ENCODE measurements around the gene KAT2B.

KAT2B gene

DNA sequence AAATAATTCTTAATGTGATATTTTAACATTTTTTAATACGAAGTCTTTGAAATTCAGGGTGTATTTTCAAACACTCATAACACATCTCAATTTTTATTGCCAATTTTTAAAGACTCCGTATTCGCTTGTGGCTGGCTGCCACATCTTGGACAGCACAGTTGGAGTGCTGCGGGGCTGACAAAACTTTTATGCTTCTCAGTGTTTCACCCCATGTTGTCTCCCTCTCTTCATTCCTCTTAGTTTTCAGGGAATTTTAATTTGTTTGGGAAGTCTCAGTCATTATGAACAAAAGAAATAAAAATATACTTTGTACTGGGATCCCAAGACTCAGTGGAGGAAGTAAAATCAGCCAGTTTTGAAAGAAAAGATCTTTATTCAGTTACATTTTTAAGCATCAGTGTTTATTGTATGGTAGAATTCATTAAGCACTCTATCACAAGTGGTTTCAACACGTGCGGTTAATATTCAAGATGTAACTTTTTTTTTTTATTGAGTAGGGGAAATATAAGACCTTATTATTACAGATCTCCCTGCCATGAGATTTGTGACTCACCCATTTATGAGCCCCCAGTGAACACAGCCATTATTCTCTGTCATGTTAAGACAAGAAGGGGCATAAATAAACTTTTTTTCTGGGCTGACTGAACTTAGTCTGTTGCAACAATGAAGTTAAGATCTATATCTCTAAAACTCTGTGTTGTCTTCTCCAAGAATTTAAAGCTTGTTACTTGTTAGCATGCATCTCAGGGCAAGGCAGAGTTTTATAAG lies 26.8 kb downstream of the KAT2B start:
- DNase-seq, result no peak

DNA sequence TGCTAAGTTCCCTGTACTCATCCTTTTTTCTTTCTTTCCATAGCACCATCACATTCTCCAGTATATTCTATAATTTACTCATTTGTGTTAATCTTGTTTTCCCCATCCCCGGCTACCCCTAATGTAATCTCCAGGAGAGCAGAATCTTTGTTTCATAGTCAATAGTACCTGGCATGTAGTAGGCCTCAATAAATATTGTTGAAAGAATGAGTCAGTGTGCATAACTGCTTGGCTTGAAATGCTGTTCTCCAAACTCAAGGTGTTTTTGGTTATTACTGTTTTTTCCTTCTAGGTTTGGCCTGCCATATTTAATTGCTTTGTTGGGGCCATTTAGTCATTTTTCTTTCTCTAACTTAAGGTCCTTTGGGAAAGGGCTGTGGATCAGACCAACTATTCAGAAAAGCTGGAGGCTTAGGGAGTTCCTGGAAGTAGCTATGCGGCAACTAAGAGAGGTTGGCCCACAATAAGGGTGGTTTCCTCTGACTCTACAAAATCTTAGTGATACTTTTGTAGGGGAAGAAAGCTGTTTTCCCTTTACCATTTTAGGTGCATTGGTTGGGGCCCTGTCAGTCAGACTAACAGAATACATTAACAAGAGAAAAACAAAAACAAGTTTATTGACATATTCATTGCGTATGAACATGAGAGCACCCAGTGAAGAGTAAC lies 28.4 kb downstream of the KAT2B start:
- DNase-seq, result no peak

GRCh38 chr3:20069178-20069532 lies 28.9 kb downstream of the KAT2B start:
- DNase-seq, result no peak

DNA sequence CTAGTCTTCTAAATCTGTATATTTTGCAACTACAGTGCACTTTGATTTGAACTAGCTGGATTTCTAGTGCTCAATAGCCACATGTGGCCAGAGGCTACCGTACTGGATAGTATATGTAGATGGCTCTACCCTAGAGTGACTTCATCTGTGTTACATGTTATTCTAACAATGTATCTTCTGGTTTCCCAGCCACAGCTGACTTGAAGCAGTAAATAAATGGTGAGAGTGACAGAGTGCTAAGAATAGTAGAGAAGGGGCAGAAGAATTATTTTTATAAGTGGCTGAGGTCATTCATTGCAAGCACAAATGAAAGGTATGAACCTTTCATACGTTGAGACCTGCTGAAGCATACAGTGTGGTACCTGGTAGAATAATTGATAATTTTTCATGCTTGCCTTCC lies 30.9 kb downstream of the KAT2B start:
- no peak for DNase-seq

DNA sequence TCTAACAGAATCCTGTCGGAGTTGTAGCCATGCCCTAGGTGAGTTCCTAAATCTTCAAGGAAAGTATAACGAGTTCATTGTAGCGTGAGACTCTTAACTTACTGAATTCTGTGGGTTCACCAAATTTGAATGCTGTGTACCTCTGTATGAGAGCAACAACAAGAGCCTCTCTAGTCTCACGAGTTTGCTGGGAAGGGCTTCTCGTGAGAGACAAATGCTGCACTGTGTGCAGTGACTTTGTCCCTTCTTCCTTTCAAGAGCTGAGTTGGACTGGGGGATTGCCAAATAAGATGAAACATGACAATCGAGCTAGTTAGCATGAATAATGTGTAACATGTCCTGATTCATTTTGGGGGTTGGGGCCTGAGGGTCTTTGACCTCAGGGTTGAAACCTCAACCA lies 32.2 kb downstream of the KAT2B start:
- no peak for DNase-seq

DNA sequence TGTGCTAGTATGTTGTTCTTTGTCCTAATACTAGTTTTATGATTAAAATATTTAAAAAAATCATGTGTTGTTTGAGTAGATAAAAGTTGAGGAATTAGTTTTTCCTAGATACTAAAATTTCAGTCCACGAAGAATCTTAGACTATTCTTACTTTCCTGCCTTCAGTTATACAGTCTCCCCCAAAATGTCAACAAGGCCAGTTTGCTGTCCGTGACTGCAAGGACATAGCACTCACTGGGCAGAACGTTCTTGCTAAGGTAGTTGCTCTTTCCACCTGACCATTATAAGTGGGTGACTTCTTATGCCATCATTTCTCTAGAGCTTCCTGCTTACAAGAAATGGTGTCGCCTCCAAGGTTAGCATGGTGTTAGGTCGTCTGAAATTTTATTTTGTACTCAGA lies 32.8 kb downstream of the KAT2B start:
- no peak for DNase-seq

GRCh38 chr3:20073683-20074082 lies 33.4 kb downstream of the KAT2B start:
- DNase-seq, result no peak

DNA sequence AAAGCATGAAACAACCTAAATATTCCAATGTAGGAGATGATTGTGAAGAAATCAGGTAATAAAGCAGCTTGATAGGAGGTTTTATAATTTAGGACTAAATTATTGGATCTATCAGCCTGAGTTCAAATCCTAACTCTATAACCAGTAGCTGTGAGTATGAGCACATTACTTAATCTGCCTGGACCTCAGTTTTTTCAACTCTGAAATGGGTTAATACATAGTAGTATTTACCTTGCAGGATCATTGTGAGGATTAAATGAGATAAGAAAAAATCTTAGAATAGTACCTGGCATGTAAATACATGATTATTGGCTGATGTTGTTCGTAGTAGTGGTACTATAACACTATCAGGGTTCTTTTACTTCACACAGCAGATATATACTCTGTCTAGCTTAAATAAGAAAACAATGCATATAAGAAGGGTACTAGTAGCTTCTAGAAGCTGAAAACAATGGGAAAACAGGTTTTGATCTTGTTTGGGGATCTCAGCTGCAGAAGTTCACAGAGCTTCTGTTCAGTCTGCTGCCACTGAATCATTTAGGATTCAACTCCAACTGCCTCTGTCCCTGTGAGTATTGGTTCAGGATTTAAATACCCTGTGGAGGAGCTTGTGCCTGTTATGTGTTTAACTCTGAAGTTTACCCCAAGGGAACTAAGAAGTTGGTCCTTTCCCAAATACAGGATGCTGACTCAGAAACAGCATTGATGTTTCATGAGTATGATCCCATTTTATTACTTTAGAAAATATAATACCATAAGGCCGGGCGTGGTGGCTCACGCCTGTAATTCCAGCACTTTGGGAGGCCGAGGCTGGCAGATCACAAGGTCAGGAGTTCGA lies 34.2 kb downstream of the KAT2B start:
- DNase-seq, result no peak

- DNase-seq, result no peak
Observed at GRCh38 chr3:20075197-20075596, 35.0 kb downstream of the KAT2B start.

DNA sequence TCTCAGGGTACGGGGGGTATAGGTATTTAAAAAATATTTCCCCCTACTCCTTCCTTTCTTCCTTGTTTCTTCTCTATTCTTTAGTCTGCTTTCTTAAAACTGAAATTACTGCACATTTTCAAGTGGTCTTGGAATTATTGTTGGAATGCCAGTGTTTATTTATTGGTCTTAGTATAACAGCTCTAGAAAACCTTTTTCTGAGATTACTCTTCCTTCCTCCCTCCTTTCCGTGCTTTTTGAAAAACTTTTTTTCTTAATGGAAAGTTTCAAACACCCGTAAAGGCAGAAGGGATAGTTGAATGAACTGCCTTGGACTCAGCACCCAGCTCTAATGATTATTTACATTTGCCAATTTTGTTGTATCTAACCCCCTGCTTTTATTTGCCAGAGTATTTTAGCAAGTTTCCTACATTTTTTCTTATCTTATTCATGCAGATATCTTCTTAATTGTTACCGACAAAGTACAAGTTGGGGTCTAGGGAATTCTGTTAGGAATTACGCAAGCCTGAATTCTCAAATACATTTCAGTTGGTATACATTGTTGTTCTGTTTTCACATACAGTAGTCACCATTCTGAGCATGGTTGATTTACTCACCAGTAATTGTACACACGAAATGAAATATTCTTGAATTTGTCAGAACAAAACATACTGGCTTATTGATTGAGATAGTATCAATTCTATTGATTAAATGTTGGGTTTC lies 36.2 kb downstream of the KAT2B start:
- DNase-seq, result no peak

DNA sequence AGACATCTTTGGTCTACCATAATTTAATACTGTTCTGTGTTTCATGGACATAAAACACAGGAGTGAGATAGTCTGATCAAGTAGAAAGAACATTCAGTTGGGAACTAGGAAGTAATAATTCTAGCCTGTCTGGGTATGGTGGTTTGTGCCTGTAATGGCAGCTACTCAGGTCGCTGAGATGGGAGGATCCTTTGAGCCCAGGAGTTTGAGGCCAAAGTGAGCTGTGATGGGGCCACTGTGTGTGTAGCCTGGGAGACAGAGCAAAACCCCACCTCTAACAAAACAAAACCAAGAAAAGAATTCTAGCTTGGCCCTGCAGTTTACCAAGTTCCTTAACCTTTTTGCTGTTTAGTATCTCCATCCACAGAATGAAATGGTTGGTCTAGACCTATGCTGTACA lies 36.8 kb downstream of the KAT2B start:
- no peak for DNase-seq

GRCh38 chr3:20078194-20078714 lies 38.0 kb downstream of the KAT2B start:
- no peak for DNase-seq

- no peak for DNase-seq
Observed at GRCh38 chr3:20079621-20080020, 39.4 kb downstream of the KAT2B start.

DNA sequence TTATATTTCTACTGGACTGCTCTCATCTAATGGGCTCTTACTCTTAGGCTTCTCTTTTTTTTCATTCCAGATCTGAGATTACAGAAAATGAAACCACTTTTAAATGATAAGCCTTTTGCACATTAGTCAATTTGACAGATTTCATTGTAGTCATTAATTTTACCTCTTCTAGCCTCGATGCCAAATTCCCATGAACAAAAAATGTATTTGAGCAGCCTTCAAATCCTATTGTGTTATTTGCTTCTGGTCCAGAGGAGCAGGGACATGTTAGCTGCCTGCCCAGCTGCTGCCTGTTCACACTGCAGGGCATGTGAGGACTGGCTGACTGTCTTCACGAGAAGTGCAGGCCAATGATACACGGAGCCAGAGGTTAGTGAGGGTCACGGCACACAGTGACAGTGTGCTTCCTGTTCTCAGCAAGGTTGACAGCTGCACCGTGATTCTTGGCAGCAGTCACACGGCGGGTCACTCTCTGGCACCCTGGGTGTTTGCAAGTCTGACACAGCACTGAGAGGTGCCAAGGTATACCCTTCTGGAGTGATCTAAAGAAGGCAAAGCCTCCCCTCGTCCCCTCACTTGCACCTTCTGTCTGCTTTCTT lies 40.8 kb downstream of the KAT2B start:
- no peak for DNase-seq

GRCh38 chr3:20083253-20083652 lies 43.0 kb downstream of the KAT2B start:
- no peak for DNase-seq

DNA sequence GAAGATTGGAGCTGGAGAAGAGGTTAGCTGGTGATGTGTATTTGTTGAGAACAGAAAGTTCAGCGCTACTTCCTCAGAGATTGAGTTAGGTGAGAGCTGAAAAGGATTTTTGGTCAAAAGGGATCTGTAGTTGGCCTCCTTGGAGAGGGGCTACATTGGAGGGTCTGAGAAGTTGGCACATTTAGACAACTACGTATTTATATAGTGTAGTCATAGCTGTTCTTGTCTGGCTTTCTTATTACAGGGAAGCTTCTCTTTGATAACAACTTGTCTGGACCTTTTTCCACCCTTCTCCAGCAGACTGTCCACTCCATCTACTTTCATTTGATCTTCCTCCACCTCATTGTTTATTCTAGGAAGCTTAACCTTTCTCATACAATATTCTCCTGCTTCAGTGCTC lies 43.7 kb downstream of the KAT2B start:
- no peak for DNase-seq

DNA sequence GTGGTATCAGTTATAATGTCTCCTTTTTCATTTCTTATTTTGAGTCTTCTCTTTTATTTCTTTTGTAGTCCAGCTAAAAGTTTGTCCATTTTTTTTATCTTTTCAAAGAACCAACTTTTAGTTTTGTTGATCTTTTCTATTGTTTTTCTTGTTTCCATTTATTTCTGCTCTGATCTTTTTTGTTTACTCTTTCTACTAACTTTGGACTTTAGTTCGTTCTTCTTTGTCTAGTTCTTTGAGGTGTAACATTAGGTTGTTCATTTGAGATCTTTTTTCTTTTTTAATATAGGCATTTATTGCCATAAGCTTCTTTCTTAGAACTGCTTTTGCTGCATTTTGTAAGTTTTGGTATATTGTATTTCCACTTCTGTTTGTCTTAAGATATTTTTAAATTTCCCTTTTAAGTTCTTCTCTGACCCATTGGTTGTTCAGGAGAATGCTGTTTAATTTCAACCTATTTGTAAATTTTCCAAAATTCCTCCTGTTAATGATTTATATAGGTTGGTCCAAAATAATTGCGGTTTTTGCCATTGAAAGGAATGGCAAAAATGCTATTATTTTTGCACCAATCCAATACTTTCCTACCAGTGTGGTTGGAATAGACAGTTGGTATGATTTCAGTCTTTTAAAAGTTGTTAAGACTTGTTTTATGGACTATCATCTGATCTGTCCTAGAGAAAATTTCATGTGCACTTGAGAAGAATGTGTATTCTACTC lies 51.2 kb downstream of the KAT2B start:
- no peak for DNase-seq

- no peak for DNase-seq
Observed at GRCh38 chr3:20095470-20095869, 55.2 kb downstream of the KAT2B start.

DNA sequence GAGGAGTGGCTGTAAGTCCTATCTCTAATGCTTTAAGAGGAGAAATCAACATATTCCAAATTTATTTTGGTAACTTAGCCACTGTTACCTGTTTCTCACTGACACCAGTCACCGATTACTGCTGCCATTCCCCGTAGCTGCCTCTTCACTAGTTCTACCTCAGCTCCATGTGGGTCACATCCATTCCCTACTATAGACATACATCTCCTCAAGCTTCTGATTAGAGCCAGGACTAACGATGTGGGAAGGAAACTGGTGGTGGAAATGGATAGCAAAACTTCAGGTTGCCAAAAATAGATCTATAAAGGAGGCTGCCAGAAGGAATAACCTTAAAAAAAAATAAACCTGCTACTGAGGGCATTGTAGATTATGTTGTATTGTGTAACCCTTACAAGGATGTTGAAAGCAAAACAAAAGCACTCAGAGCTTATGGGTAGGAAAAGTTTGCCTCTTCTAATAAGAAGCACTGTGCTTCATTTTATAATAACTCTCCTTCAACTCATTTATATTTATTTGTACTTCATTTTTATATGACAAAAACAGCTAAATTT lies 56.0 kb downstream of the KAT2B start:
- no peak for DNase-seq

DNA sequence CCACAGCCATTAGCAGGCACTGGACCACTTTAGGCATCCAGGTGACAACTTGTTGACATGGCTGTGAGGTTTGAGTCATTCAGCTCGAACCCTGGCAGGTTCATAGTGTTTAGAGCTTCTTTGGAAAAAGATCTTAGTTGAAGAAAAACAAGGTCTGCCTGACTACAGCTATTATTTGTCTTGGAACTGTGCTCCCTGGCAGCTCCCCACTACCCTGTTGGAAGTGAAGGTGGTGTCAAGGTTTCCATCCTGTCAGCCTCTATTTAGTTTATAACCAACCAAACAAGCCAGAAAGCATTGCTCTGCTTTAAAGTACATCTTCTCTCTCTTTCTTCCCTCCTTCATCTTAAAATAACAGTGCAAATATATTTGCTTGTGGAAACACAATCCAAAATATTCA lies 56.8 kb downstream of the KAT2B start:
- no peak for DNase-seq

DNA sequence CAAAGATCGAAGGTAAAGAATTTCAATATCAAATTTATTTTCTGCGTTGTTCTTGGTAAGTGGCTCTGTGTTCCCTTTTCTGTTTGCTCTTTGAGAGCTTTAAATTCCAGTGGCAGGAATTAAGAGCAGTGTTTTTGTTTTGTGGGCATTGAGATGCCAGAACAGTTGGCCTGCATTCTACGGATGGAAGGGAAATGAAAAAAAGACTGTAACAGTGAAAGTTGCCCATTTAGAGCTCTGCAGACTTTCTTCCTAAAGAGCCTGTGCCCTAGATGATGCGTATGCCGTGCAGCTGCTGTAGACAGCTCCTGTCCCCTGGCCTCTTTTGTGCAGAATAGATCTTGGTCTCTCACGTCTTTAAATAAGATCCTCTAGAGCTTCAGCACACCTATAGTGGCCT lies 58.8 kb downstream of the KAT2B start:
- no peak for DNase-seq

DNA sequence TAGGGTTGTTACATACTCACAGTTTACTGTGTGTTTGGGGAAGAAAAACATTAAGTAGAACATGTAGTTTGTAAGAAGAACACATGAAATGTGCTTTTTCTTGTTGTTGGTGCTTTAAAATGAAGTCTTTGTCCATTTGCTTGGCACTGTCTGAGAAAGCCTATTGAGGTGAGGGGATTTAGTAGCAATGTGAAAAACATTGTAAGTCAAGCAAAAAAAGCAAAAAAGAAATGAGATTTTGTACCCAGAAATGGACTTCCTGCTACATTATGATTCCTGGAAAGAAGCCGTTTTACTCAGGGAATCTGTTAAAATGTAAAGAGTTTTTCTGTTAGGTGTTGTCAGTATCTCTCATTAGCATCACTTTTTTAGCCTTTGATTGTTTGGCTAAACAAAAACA lies 59.9 kb downstream of the KAT2B start:
- no peak for DNase-seq
